ENCODE results near the gene LAMTOR1. TPM values are rescaled to one million over a fixed set of nuclear protein-coding genes. Genes with fewer than 3 reads are reported as not detected.

Gene LAMTOR1
- total and polyA plus RNA-seq, 10 of the 15 experiments (the other 5 are each of a cell fraction or from before 2014, with no cell fraction given) = 58.8 to 141 (median 110) TPM

DNA sequence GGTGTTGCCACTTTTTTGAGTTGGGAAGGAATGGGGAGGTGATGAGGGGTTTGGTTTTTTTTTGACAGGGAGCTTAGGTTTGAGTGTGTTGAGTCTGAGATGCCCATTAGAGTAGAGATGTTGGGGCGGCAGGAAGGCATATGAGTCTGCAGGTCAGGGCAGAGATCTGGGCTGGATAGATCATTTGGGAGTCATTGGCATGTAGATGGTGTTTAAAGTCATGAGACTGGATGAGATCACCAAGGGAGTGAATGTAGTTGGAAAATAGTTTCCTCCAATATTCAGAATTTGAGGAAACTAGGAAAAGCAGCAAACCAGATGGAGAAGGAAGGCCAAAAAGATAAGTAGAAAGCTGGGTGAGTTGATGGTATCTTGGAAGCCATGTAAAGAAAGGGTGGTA is 11.5 kb upstream of the LAMTOR1 start:
- FAIRE-seq = no peak
- SMC1A ChIA-PET (ENCODE audit: uncharacterized antibody, unreplicated experiment) = no interaction called here
- H4K20me1 ChIP-seq (ENCODE audit: control insufficient read depth, insufficient read depth) = no peaks in the 10 kb centered on the region

More for the DNA sequence above, 11.5 kb upstream of the LAMTOR1 start:
- Histone ChIP-seq H3K4me2 (ENCODE audit: control insufficient read depth, insufficient read depth) (no peak overlapping the region), H3K9me3 (replicated peaks; ENCODE audit: control insufficient read depth, insufficient read depth, low read length) (no peaks in the 10 kb centered on the region), H3K27me3 (replicated peaks in 1 of 2; ENCODE audit: control insufficient read depth in 2 of 2, insufficient read depth in 2 of 2, low read length in 1 of 2) (no peaks in the 10 kb centered on the region), H3K27ac (ENCODE audit: control insufficient read depth, insufficient read depth) (no peak overlapping the region), H3K79me2 (ENCODE audit: control insufficient read depth, insufficient read depth, low read length) (peaks cover 5% of the 10 kb centered on the region), H3K9ac (ENCODE audit: control insufficient read depth, insufficient read depth, low read length) (no peak overlapping the region), H3K4me1 (ENCODE audit: control insufficient read depth, insufficient read depth, low read length) (peaks cover 7% of the 10 kb centered on the region), H2AFZ (ENCODE audit: control insufficient read depth, low read depth, low read length) (no peak overlapping the region), H3K4me3 (no peak overlapping the region), H3K36me3 (ENCODE audit: control insufficient read depth in 2 of 2, insufficient read depth in 2 of 2, low read length in 1 of 2) (no peaks in the 10 kb centered on the region; a peak in 2 of 4 replicates)
- DNase-seq (ENCODE audit: low read depth, low spot score) (no peak), ATAC-seq (no peak)
- in situ Hi-C loops (cut with MboI) (no loop called here), intact Hi-C loops (cut with micrococcal nuclease; ENCODE audit: unreplicated experiment) (no loop called here)
- TF ChIP-seq, protein P1, sequence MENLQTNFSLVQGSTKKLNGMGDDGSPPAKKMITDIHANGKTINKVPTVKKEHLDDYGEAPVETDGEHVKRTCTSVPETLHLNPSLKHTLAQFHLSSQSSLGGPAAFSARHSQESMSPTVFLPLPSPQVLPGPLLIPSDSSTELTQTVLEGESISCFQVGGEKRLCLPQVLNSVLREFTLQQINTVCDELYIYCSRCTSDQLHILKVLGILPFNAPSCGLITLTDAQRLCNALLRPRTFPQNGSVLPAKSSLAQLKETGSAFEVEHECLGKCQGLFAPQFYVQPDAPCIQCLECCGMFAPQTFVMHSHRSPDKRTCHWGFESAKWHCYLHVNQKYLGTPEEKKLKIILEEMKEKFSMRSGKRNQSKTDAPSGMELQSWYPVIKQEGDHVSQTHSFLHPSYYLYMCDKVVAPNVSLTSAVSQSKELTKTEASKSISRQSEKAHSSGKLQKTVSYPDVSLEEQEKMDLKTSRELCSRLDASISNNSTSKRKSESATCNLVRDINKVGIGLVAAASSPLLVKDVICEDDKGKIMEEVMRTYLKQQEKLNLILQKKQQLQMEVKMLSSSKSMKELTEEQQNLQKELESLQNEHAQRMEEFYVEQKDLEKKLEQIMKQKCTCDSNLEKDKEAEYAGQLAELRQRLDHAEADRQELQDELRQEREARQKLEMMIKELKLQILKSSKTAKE (IDR thresholded peaks at IDR 0.05; ENCODE audit: low read depth, poor library complexity, severe bottlenecking) = no peak
- POLR2A ChIA-PET = no interaction called here
- RAD21 ChIA-PET (ENCODE audit: unreplicated experiment) = interaction anchor here (1.3 kb wide), 1 partner anchor 89 kb away, joined by 3 read pairs; no protein-coding TSS in a partner anchor
- no TSS peak for BruUV-seq (replicated peaks)
- CTCF ChIA-PET = interaction anchor here (0.8 to 1.0 kb wide), 2 partner anchors 8 to 300 kb away, joined by 3 read pairs; no protein-coding TSS in a partner anchor
- WGBS (ENCODE audit: insufficient coverage, insufficient replicate concordance, low lambda C conversion rate, missing lambda C conversion rate) = 100% methylated on average over 1 of the region's 1 CpG
